Measurements from ENCODE around the gene ANO10.
A peak's percentile ranks its signal among the peaks of the same experiment; 100 is the strongest.

The ANO10 gene

GRCh38 chr3:43341788-43342187, 280.0 kb downstream of the ANO10 start:
- no CpG with 5 or more reads among the region's 2 CpGs for WGBS (ENCODE audit: insufficient coverage)
- H3K36me3 ChIP-seq (ENCODE audit: control insufficient read depth in 4 of 4, insufficient read depth in 4 of 4, low read length in 3 of 4) = peaks cover 41 to 88% (median 76%) of the 10 kb centered on the region in 4 experiments
- ChIA-PET POLR2A (interaction anchor here (0.6 kb wide), 1 partner anchor 34 kb away, joined by 4 read pairs; no protein-coding TSS in a partner anchor), CTCF (interaction anchor here (0.8 kb wide), 1 partner anchor 353 kb away, joined by 3 read pairs; no protein-coding TSS in a partner anchor)
- peaks cover 9 to 27% (median 21%) of the 10 kb centered on the region in 5 experiments for H3K9me3 ChIP-seq (ENCODE audit: control extremely low read depth in 1 of 5, control insufficient read depth in 4 of 5, insufficient read depth in 2 of 5, low read depth in 1 of 5, low read length in 4 of 5)
- H3K27me3 ChIP-seq (replicated peaks in 2 of 5; ENCODE audit: control insufficient read depth in 4 of 5, insufficient read depth in 5 of 5, low read length in 4 of 5) = no peaks in the 10 kb centered on the region
- DNase-seq = no peak
- H3K27ac ChIP-seq (ENCODE audit: insufficient read depth in 1 of 2, low read depth in 1 of 2, low read length in 2 of 2, poor library complexity in 1 of 2, severe bottlenecking in 2 of 2) = no peak overlapping the region
- H3K4me1 ChIP-seq (ENCODE audit: control extremely low read depth in 1 of 4, control insufficient read depth in 4 of 4, insufficient read depth in 4 of 4, low read length in 3 of 4) = no peaks in the 10 kb centered on the region
- no peak overlapping the region for H3K4me3 ChIP-seq (ENCODE audit: control insufficient read depth in 1 of 7, extremely low read depth in 1 of 7, insufficient read depth in 4 of 7, low read depth in 2 of 7, low read length in 6 of 7)

GRCh38 chr3:43340403-43340802, 281.4 kb downstream of the ANO10 start:
- POLR2A ChIA-PET = no interaction called here
- no peaks in the 10 kb centered on the region for H3K27me3 ChIP-seq (replicated peaks in 2 of 5; ENCODE audit: control insufficient read depth in 4 of 5, insufficient read depth in 5 of 5, low read length in 4 of 5)
- no peak overlapping the region for H3K4me3 ChIP-seq (ENCODE audit: control insufficient read depth in 1 of 7, extremely low read depth in 1 of 7, insufficient read depth in 4 of 7, low read depth in 2 of 7, low read length in 6 of 7)
- H3K9me3 ChIP-seq (ENCODE audit: control extremely low read depth in 1 of 5, control insufficient read depth in 4 of 5, insufficient read depth in 2 of 5, low read depth in 1 of 5, low read length in 4 of 5) = peaks cover 15 to 40% (median 28%) of the 10 kb centered on the region in 5 experiments
- no peak for DNase-seq
- 95% methylated on average over 6 of the region's 7 CpGs for WGBS (ENCODE audit: insufficient coverage)
- CTCF ChIA-PET = no interaction called here
- H3K36me3 ChIP-seq (ENCODE audit: control insufficient read depth in 4 of 4, insufficient read depth in 4 of 4, low read length in 3 of 4) = peaks cover 51 to 92% (median 75%) of the 10 kb centered on the region in 4 experiments
- H3K27ac ChIP-seq (ENCODE audit: insufficient read depth in 1 of 2, low read depth in 1 of 2, low read length in 2 of 2, poor library complexity in 1 of 2, severe bottlenecking in 2 of 2) = no peak overlapping the region
- H3K4me1 ChIP-seq (ENCODE audit: control extremely low read depth in 1 of 4, control insufficient read depth in 4 of 4, insufficient read depth in 4 of 4, low read length in 3 of 4) = no peaks in the 10 kb centered on the region

- Histone ChIP-seq H3K4me1 (ENCODE audit: control extremely low read depth in 1 of 4, control insufficient read depth in 4 of 4, insufficient read depth in 4 of 4, low read length in 3 of 4) (no peaks in the 10 kb centered on the region), H3K9me3 (ENCODE audit: control extremely low read depth in 1 of 5, control insufficient read depth in 4 of 5, insufficient read depth in 2 of 5, low read depth in 1 of 5, low read length in 4 of 5) (peaks cover 15 to 51% (median 28%) of the 10 kb centered on the region in 5 experiments), H3K4me3 (ENCODE audit: control insufficient read depth in 1 of 7, extremely low read depth in 1 of 7, insufficient read depth in 4 of 7, low read depth in 2 of 7, low read length in 6 of 7) (no peak overlapping the region), H3K27ac (ENCODE audit: insufficient read depth in 1 of 2, low read depth in 1 of 2, low read length in 2 of 2, poor library complexity in 1 of 2, severe bottlenecking in 2 of 2) (no peak overlapping the region), H3K27me3 (replicated peaks in 2 of 5; ENCODE audit: control insufficient read depth in 4 of 5, insufficient read depth in 5 of 5, low read length in 4 of 5) (no peaks in the 10 kb centered on the region), H3K36me3 (ENCODE audit: control insufficient read depth in 4 of 4, insufficient read depth in 4 of 4, low read length in 3 of 4) (peaks cover 52 to 88% (median 69%) of the 10 kb centered on the region in 4 experiments)
- no CpG with 5 or more reads among the region's 2 CpGs for WGBS (ENCODE audit: insufficient coverage)
- ChIA-PET POLR2A (no interaction called here), CTCF (interaction anchor here (1.2 to 1.3 kb wide), 3 partner anchors 12 to 43 kb away, joined by 3 to 4 read pairs (median 3); no protein-coding TSS in a partner anchor)
- DNase-seq = peak; percentile 21 to 59 (median 51)
Observed at GRCh38 chr3:43338295-43338694, 283.5 kb downstream of the ANO10 start.

DNA sequence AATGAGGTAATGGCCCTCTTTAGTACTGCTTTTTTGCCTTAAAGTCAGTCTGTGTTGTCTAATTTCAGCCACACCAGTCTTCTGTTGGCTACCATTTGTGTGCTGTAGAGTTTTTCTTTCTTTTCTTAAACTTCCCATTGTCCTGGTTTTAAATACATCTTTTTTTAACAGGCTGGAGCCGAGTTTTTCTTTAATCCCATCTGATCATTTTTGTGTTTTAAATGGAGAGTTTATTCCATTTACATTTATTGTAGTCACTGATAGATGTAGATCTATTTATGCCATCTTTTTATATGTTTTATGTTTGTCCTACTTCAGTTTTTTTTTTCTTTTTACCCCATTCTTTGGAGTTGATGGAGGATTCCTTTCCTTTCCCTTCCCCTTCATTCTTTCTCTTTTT, 286.0 kb downstream of the ANO10 start:
- WGBS (ENCODE audit: insufficient coverage) = no CpG with 5 or more reads among the region's 1 CpG
- no peak for DNase-seq
- POLR2A ChIA-PET = interaction anchor here (0.6 kb wide), 2 partner anchors 94 to 216 kb away, joined by 3 read pairs; no protein-coding TSS in a partner anchor
- peaks cover 0 to 4% (median 3%) of the 10 kb centered on the region in 4 experiments for H3K4me1 ChIP-seq (ENCODE audit: control extremely low read depth in 1 of 4, control insufficient read depth in 4 of 4, insufficient read depth in 4 of 4, low read length in 3 of 4)
- no peak overlapping the region for H3K4me3 ChIP-seq (ENCODE audit: control insufficient read depth in 1 of 7, extremely low read depth in 1 of 7, insufficient read depth in 4 of 7, low read depth in 2 of 7, low read length in 6 of 7)
- CTCF ChIA-PET = interaction anchor here (1.3 kb wide), 1 partner anchor 14 kb away, joined by 4 read pairs; no protein-coding TSS in a partner anchor
- peaks cover 40 to 72% (median 57%) of the 10 kb centered on the region in 4 experiments for H3K36me3 ChIP-seq (ENCODE audit: control insufficient read depth in 4 of 4, insufficient read depth in 4 of 4, low read length in 3 of 4)
- H3K27ac ChIP-seq (ENCODE audit: insufficient read depth in 1 of 2, low read depth in 1 of 2, low read length in 2 of 2, poor library complexity in 1 of 2, severe bottlenecking in 2 of 2) = no peak overlapping the region
- no peaks in the 10 kb centered on the region for H3K27me3 ChIP-seq (replicated peaks in 2 of 5; ENCODE audit: control insufficient read depth in 4 of 5, insufficient read depth in 5 of 5, low read length in 4 of 5)
- peaks cover 15 to 51% (median 28%) of the 10 kb centered on the region in 5 experiments for H3K9me3 ChIP-seq (ENCODE audit: control extremely low read depth in 1 of 5, control insufficient read depth in 4 of 5, insufficient read depth in 2 of 5, low read depth in 1 of 5, low read length in 4 of 5)

- no peak for DNase-seq
- H3K36me3 ChIP-seq (ENCODE audit: control insufficient read depth in 4 of 4, insufficient read depth in 4 of 4, low read length in 3 of 4) = peaks cover 38 to 64% (median 49%) of the 10 kb centered on the region in 4 experiments
- peaks cover 0 to 4% (median 3%) of the 10 kb centered on the region in 4 experiments for H3K4me1 ChIP-seq (ENCODE audit: control extremely low read depth in 1 of 4, control insufficient read depth in 4 of 4, insufficient read depth in 4 of 4, low read length in 3 of 4)
- POLR2A ChIA-PET = interaction anchor here (0.7 kb wide), 1 partner anchor 44 kb away, joined by 3 read pairs; no protein-coding TSS in a partner anchor
- H3K9me3 ChIP-seq (ENCODE audit: control extremely low read depth in 1 of 5, control insufficient read depth in 4 of 5, insufficient read depth in 2 of 5, low read depth in 1 of 5, low read length in 4 of 5) = peaks cover 15 to 51% (median 28%) of the 10 kb centered on the region in 5 experiments
- CTCF ChIA-PET = interaction anchor here (0.6 to 1.6 kb wide), 7 partner anchors 13 to 169 kb away, joined by 3 to 4 read pairs (median 3); no protein-coding TSS in a partner anchor
- H3K27ac ChIP-seq (ENCODE audit: insufficient read depth in 1 of 2, low read depth in 1 of 2, low read length in 2 of 2, poor library complexity in 1 of 2, severe bottlenecking in 2 of 2) = no peak overlapping the region
- H3K4me3 ChIP-seq (ENCODE audit: control insufficient read depth in 1 of 7, extremely low read depth in 1 of 7, insufficient read depth in 4 of 7, low read depth in 2 of 7, low read length in 6 of 7) = no peak overlapping the region
- H3K27me3 ChIP-seq (replicated peaks in 2 of 5; ENCODE audit: control insufficient read depth in 4 of 5, insufficient read depth in 5 of 5, low read length in 4 of 5) = no peaks in the 10 kb centered on the region
- no CpG with 5 or more reads among the region's 1 CpG for WGBS (ENCODE audit: insufficient coverage)
Observed at GRCh38 chr3:43334976-43335375, 286.8 kb downstream of the ANO10 start.

GRCh38 chr3:43331381-43331780, 290.4 kb downstream of the ANO10 start:
- DNase-seq = no peak
- no peaks in the 10 kb centered on the region for H3K27me3 ChIP-seq (replicated peaks in 2 of 5; ENCODE audit: control insufficient read depth in 4 of 5, insufficient read depth in 5 of 5, low read length in 4 of 5)
- H3K9me3 ChIP-seq (ENCODE audit: control extremely low read depth in 1 of 5, control insufficient read depth in 4 of 5, insufficient read depth in 2 of 5, low read depth in 1 of 5, low read length in 4 of 5) = peaks cover 3 to 21% (median 5%) of the 10 kb centered on the region in 5 experiments
- 64% methylated on average over 2 of the region's 4 CpGs for WGBS (ENCODE audit: insufficient coverage)
- ChIA-PET CTCF (interaction anchor here (1.1 kb wide), 1 partner anchor 10 kb away, joined by 4 read pairs; no protein-coding TSS in a partner anchor), POLR2A (no interaction called here)
- H3K4me1 ChIP-seq (ENCODE audit: control extremely low read depth in 1 of 4, control insufficient read depth in 4 of 4, insufficient read depth in 4 of 4, low read length in 3 of 4) = peaks cover 6 to 27% (median 16%) of the 10 kb centered on the region in 4 experiments
- peaks cover 16 to 35% (median 25%) of the 10 kb centered on the region in 4 experiments for H3K36me3 ChIP-seq (ENCODE audit: control insufficient read depth in 4 of 4, insufficient read depth in 4 of 4, low read length in 3 of 4)
- no peak overlapping the region for H3K27ac ChIP-seq (ENCODE audit: insufficient read depth in 1 of 2, low read depth in 1 of 2, low read length in 2 of 2, poor library complexity in 1 of 2, severe bottlenecking in 2 of 2)
- H3K4me3 ChIP-seq (ENCODE audit: control insufficient read depth in 1 of 7, extremely low read depth in 1 of 7, insufficient read depth in 4 of 7, low read depth in 2 of 7, low read length in 6 of 7) = no peak overlapping the region

GRCh38 chr3:43330981-43331380, 290.8 kb downstream of the ANO10 start:
- CTCF ChIA-PET = interaction anchor here (1.1 kb wide), 1 partner anchor 10 kb away, joined by 4 read pairs; no protein-coding TSS in a partner anchor
- POLR2A ChIA-PET = no interaction called here
- no peaks in the 10 kb centered on the region for H3K27me3 ChIP-seq (replicated peaks in 2 of 5; ENCODE audit: control insufficient read depth in 4 of 5, insufficient read depth in 5 of 5, low read length in 4 of 5)
- H3K9me3 ChIP-seq (ENCODE audit: control extremely low read depth in 1 of 5, control insufficient read depth in 4 of 5, insufficient read depth in 2 of 5, low read depth in 1 of 5, low read length in 4 of 5) = peaks cover 0 to 17% (median 5%) of the 10 kb centered on the region in 5 experiments
- no peak overlapping the region for H3K4me3 ChIP-seq (ENCODE audit: control insufficient read depth in 1 of 7, extremely low read depth in 1 of 7, insufficient read depth in 4 of 7, low read depth in 2 of 7, low read length in 6 of 7)
- peaks cover 9 to 31% (median 20%) of the 10 kb centered on the region in 4 experiments for H3K4me1 ChIP-seq (ENCODE audit: control extremely low read depth in 1 of 4, control insufficient read depth in 4 of 4, insufficient read depth in 4 of 4, low read length in 3 of 4)
- no CpG with 5 or more reads among the region's 1 CpG for WGBS (ENCODE audit: insufficient coverage)
- peaks cover 15 to 31% (median 22%) of the 10 kb centered on the region in 4 experiments for H3K36me3 ChIP-seq (ENCODE audit: control insufficient read depth in 4 of 4, insufficient read depth in 4 of 4, low read length in 3 of 4)
- no peak for DNase-seq
- no peak overlapping the region for H3K27ac ChIP-seq (ENCODE audit: insufficient read depth in 1 of 2, low read depth in 1 of 2, low read length in 2 of 2, poor library complexity in 1 of 2, severe bottlenecking in 2 of 2)
